Amygdala (tissue), 56 donors: ENCODE results near the gene BTAF1.
"Not testable (repeated sequence)": the region's sequence is repeated elsewhere in the genome, so short reads cannot be mapped to it uniquely, and the experiment has no call there.

Experiments
- DNase-seq, 56 donors: peaks; one replicate each; lab custom pipeline; 2025; lab: John Stamatoyannopoulos, UW

The BTAF1 gene

GRCh38 chr10:91923371-91924211, at the start of gene BTAF1:
Gene BTAF1, plus strand, starts transcription at chr10:91923770. Its CDS starts 307 bp downstream, at chr10:91924077.
- DNase-seq: peak; percentile 23 to 95 (median 85)

GRCh38 chr10:91875156-91875555, 48.4 kb upstream of the BTAF1 start:
- no peak for DNase-seq

GRCh38 chr10:91875779-91876178, 47.8 kb upstream of the BTAF1 start:
- DNase-seq: no peak

GRCh38 chr10:91879515-91880170, 43.9 kb upstream of the BTAF1 start:
- no peak for DNase-seq

- DNase-seq: no peak
Measured at GRCh38 chr10:91880310-91880709, 43.3 kb upstream of the BTAF1 start.

- DNase-seq: peak in 12 of 56 donors; percentile 7 to 50 (median 20)
Measured at GRCh38 chr10:91883549-91884444, 39.8 kb upstream of the BTAF1 start.

- DNase-seq: no peak
Measured at GRCh38 chr10:91884536-91884935, 39.0 kb upstream of the BTAF1 start.

- DNase-seq: no peak
Measured at GRCh38 chr10:91885362-91886079, 38.0 kb upstream of the BTAF1 start.

- no peak for DNase-seq
Measured at GRCh38 chr10:91886954-91887271, 36.7 kb upstream of the BTAF1 start.

- peak in 37 of 56 donors; percentile 7 to 66 (median 41) for DNase-seq
Measured at GRCh38 chr10:91887272-91888076, 36.1 kb upstream of the BTAF1 start.

- no peak for DNase-seq
Measured at GRCh38 chr10:91891125-91892001, 32.2 kb upstream of the BTAF1 start.

- DNase-seq: no peak
Measured at GRCh38 chr10:91893051-91893450, 30.5 kb upstream of the BTAF1 start.

- not testable (repeated sequence) for DNase-seq
Measured at GRCh38 chr10:91894261-91894685, 29.3 kb upstream of the BTAF1 start.

GRCh38 chr10:91896212-91896756, 27.3 kb upstream of the BTAF1 start:
- no peak for DNase-seq

GRCh38 chr10:91897421-91897820, 26.1 kb upstream of the BTAF1 start:
- no peak for DNase-seq

- peak in 2 of 56 donors; percentile 8 to 35 for DNase-seq
Measured at GRCh38 chr10:91901784-91902677, 21.5 kb upstream of the BTAF1 start.

GRCh38 chr10:91907033-91907594, 16.5 kb upstream of the BTAF1 start:
- no peak for DNase-seq
